GM10248 (cell line): ENCODE results near the gene UBN1.

Source experiments
- CTCF ChIA-PET: fragments of 300-600 bp; sonication (Branson Sonifier 250); formaldehyde crosslinking; extraction: SDS; loops from one replicate; lab custom pipeline; 2021; ENCODE audit warnings: antibody characterized with exemption; lab: Yijun Ruan, JAX
- POLR2A ChIA-PET: fragments of 350-650 bp; sonication (Branson Sonifier 250); formaldehyde crosslinking; extraction: SDS; loops from one replicate; lab custom pipeline; 2020; ENCODE audit warnings: antibody characterized with exemption; lab: Yijun Ruan, JAX
- DNase-seq: peaks from one replicate; pipeline ENCODE4 v3.0.0; 2012; ENCODE audit errors: extremely low spot score
- CTCF ChIP-seq: IDR thresholded peaks from 2 replicates; pipeline ENCODE4 v1.5.1; 2012; ENCODE audit warnings: mild to moderate bottlenecking, low read depth; ENCODE audit errors: extremely low read depth, missing control alignments, control extremely low read depth

Gene UBN1

GRCh38 chr16:4830408-4830807 is 16.9 kb upstream of the UBN1 start:
- POLR2A ChIA-PET, result interaction anchor here (0.5 kb wide), 1 partner anchor 11 kb away, joined by 4 read pairs; no protein-coding TSS in a partner anchor
- CTCF ChIA-PET, result interaction anchor here (0.8 kb wide), 1 partner anchor 22 kb away, joined by 3 read pairs; no protein-coding TSS in a partner anchor
- TF ChIP-seq CTCF, result no peak
- DNase-seq, result no peak

- ChIA-PET POLR2A (interaction anchor here (1.0 kb wide), 1 partner anchor 11 kb away, joined by 3 read pairs; no protein-coding TSS in a partner anchor), CTCF (interaction anchor here (1.2 to 1.8 kb wide), 2 partner anchors 10 to 21 kb away, joined by 3 to 4 read pairs; no protein-coding TSS in a partner anchor)
- TF ChIP-seq CTCF, result no peak
- DNase-seq, result no peak
Measured at GRCh38 chr16:4831616-4832015, 15.7 kb upstream of the UBN1 start.

- POLR2A ChIA-PET, result no interaction called here
- no peak for DNase-seq
- CTCF ChIA-PET, result interaction anchor here (1.2 to 1.8 kb wide), 4 partner anchors 8 to 22 kb away, joined by 3 to 4 read pairs (median 4); no protein-coding TSS in a partner anchor
Measured at GRCh38 chr16:4832698-4833343, 14.5 kb upstream of the UBN1 start.

GRCh38 chr16:4833584-4833983 is 13.7 kb upstream of the UBN1 start:
- no peak for TF ChIP-seq CTCF
- ChIA-PET CTCF (interaction anchor here (1.4 to 1.7 kb wide), 3 partner anchors 9 to 12 kb away, joined by 3 to 4 read pairs (median 4); no protein-coding TSS in a partner anchor), POLR2A (interaction anchor here (0.6 kb wide), 1 partner anchor 9 kb away, joined by 7 read pairs; no protein-coding TSS in a partner anchor)
- no peak for DNase-seq

More at GRCh38 chr16:4832698-4833343, 14.5 kb upstream of the UBN1 start:
- no peak for TF ChIP-seq CTCF

- ChIA-PET CTCF (interaction anchor here (1.5 kb wide), 1 partner anchor 10 kb away, joined by 5 read pairs; the partner anchor contains the start of genes GLYR1 and UBN1), POLR2A (no interaction called here)
- no peak for TF ChIP-seq CTCF
- no peak for DNase-seq
Measured at GRCh38 chr16:4836727-4837126, 10.6 kb upstream of the UBN1 start.

GRCh38 chr16:4837733-4838501 is 9.4 kb upstream of the UBN1 start:
- TF ChIP-seq CTCF, result no peak
- ChIA-PET POLR2A (interaction anchor here (0.5 to 0.7 kb wide), 2 partner anchors 105 to 222 kb away, joined by 3 read pairs; no protein-coding TSS in a partner anchor), CTCF (no interaction called here)
- DNase-seq, result no peak
